Smooth muscle cell (in vitro differentiated cells): ENCODE data around the gene AVPR2. TPM values are rescaled to one million over a fixed set of nuclear protein-coding genes. Genes with fewer than 3 reads are reported as not detected.

ENCODE experiments used
- DNase-seq: peaks from one replicate; lab custom pipeline; 2025; ENCODE audit not compliant: unreplicated experiment; lab: John Stamatoyannopoulos, UW
- H2AFZ ChIP-seq: fragments of 200-600 bp; sonication (generic); 2 replicates; pipeline ENCODE4 v1.6.0; 2016; ENCODE audit warnings: antibody characterized with exemption, low read depth, mild to moderate bottlenecking
- H3F3A ChIP-seq: fragments of 200-600 bp; sonication (generic); 2 replicates; pipeline ENCODE4 v1.6.0; 2017; ENCODE audit warnings: antibody characterized with exemption, low read depth
- H3K27ac ChIP-seq: fragments of 200-600 bp; sonication (generic); 2 replicates; pipeline ENCODE4 v1.5.1; 2016; ENCODE audit warnings: low read depth, mild to moderate bottlenecking
- H3K27me3 ChIP-seq: fragments of 200-600 bp; sonication (generic); 2 replicates; pipeline ENCODE4 v1.6.1; 2016; ENCODE audit warnings: low read depth, mild to moderate bottlenecking
- H3K36me3 ChIP-seq: fragments of 200-600 bp; sonication (generic); 2 replicates; pipeline ENCODE4 v1.5.1; 2016; ENCODE audit warnings: low read depth
- H3K4me1 ChIP-seq: fragments of 200-600 bp; sonication (generic); 2 replicates; pipeline ENCODE4 v1.5.1; 2016; ENCODE audit warnings: low read depth
- H3K4me2 ChIP-seq: fragments of 200-600 bp; sonication (generic); 2 replicates; pipeline ENCODE4 v1.6.0; 2016; ENCODE audit warnings: mild to moderate bottlenecking
- H3K4me3 ChIP-seq: fragments of 200-600 bp; sonication (generic); 2 replicates; pipeline ENCODE4 v1.5.1; 2016; ENCODE audit warnings: mild to moderate bottlenecking
- H3K79me2 ChIP-seq: fragments of 200-600 bp; sonication (generic); 2 replicates; pipeline ENCODE4 v1.6.0; 2016; ENCODE audit warnings: low read depth, mild to moderate bottlenecking
- H3K9ac ChIP-seq: fragments of 200-600 bp; sonication (generic); 2 replicates; pipeline ENCODE4 v1.6.0; 2016; ENCODE audit warnings: low read depth
- H3K9me3 ChIP-seq: fragments of 200-600 bp; sonication (generic); replicated peaks from 2 replicates; pipeline ENCODE4 v1.5.1; 2016; ENCODE audit warnings: low read depth
- H4K20me1 ChIP-seq: fragments of 200-600 bp; sonication (generic); 2 replicates; pipeline ENCODE4 v1.6.0; 2016; ENCODE audit warnings: low read depth
- WGBS: methylation state at CpG from one replicate; pipeline ENCODE4 v1.1.7; 2016; ENCODE audit warnings: low lambda C conversion rate; 5-methylcytosine and 5-hydroxymethylcytosine counted together
- polyA plus RNA-seq: library from polyadenylated mRNA; unstranded; fragments of >200 nt; fragmentation: Nextera tagmentation; extraction: Ambion mirVana; gene quantifications from 2 replicates; pipeline ENCODE4 v1.2.1, GENCODE V29; 2016
- total RNA-seq: library from RNA; depleted of rRNA; stranded (reverse); fragments of >200 nt; gene quantifications from 2 replicates; pipeline ENCODE4 v1.2.3, GENCODE V29; 2014
- TF ChIP-seq, protein P1 (sequence below): fragments of 200-600 bp; sonication (generic); IDR thresholded peaks from 2 replicates; pipeline ENCODE4 v1.5.1; 2017; ENCODE audit warnings: borderline replicate concordance, mild to moderate bottlenecking, antibody characterized with exemption; ENCODE audit not compliant: insufficient read depth, poor library complexity, severe bottlenecking

The AVPR2 gene
- total and polyA plus RNA-seq, 2 experiments from 2014 or later = not detected

DNA sequence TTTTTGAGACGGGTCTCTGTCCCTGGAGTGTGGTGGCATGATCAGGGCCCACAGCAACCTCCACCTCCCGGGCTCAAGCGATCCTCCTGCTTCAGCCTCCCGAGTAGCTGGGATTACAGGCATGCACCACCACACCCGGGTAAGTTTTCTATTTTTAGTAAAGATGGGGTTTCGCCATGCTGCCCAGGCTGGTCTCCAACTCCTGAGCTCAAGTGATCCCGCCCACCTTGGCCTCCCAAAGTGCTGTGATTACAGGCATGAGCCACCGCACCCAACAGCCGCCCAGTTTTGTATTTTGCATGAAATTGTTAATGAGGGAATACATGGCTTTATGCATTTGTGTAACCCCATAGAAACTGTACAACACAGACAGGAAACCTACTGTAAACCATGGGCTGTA, 24.4 kb downstream of the AVPR2 start:
- TF ChIP-seq, protein P1, sequence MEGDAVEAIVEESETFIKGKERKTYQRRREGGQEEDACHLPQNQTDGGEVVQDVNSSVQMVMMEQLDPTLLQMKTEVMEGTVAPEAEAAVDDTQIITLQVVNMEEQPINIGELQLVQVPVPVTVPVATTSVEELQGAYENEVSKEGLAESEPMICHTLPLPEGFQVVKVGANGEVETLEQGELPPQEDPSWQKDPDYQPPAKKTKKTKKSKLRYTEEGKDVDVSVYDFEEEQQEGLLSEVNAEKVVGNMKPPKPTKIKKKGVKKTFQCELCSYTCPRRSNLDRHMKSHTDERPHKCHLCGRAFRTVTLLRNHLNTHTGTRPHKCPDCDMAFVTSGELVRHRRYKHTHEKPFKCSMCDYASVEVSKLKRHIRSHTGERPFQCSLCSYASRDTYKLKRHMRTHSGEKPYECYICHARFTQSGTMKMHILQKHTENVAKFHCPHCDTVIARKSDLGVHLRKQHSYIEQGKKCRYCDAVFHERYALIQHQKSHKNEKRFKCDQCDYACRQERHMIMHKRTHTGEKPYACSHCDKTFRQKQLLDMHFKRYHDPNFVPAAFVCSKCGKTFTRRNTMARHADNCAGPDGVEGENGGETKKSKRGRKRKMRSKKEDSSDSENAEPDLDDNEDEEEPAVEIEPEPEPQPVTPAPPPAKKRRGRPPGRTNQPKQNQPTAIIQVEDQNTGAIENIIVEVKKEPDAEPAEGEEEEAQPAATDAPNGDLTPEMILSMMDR = no peak
- peaks cover 9% of the 10 kb centered on the region for H3K79me2 ChIP-seq
- no peak overlapping the region for H3K4me3 ChIP-seq
- H2AFZ ChIP-seq = no peak overlapping the region
- no peak overlapping the region for H3K4me2 ChIP-seq
- H3K27me3 ChIP-seq = no peaks in the 10 kb centered on the region
- 77% methylated on average over 9 of the region's 9 CpGs for WGBS
- H3K36me3 ChIP-seq = no peaks in the 10 kb centered on the region
- no peak overlapping the region for H3K27ac ChIP-seq
- no peaks in the 10 kb centered on the region for H4K20me1 ChIP-seq
- H3F3A ChIP-seq = no peaks in the 10 kb centered on the region
- no peaks in the 10 kb centered on the region for H3K9me3 ChIP-seq
- no peak overlapping the region for H3K9ac ChIP-seq
- H3K4me1 ChIP-seq = no peaks in the 10 kb centered on the region
- no peak for DNase-seq

DNA sequence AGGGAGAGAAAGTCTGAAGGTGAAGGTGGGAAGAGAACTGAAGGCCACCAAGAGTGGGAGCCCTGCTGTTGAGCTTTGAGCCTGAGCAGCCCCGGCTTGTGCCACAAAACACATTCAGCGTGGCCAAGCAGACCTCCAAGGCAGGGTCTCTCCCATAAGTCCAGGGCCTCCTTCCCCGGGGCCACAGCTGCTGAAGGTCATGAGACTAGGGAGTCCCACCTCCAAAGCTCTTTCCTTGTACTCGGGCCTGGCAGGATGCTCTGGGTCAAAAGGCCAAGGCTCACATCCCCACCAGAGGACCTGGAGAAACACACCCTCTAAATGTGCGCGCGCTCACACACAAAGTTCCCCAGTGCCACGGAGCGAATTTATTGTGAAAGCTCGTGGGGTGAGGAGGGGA, 25.1 kb downstream of the AVPR2 start:
- no peaks in the 10 kb centered on the region for H3K36me3 ChIP-seq
- WGBS = 93% methylated on average over 10 of the region's 10 CpGs
- peaks cover 5% of the 10 kb centered on the region for H4K20me1 ChIP-seq
- TF ChIP-seq, protein P1 = no peak
- peaks cover 9% of the 10 kb centered on the region for H3K79me2 ChIP-seq
- H3K27me3 ChIP-seq = no peaks in the 10 kb centered on the region
- H3K9me3 ChIP-seq = no peaks in the 10 kb centered on the region
- H3F3A ChIP-seq = no peaks in the 10 kb centered on the region
- H3K27ac ChIP-seq = no peak overlapping the region
- no peaks in the 10 kb centered on the region for H3K4me1 ChIP-seq
- H3K4me3 ChIP-seq = no peak overlapping the region
- no peak overlapping the region for H2AFZ ChIP-seq
- no peak overlapping the region for H3K4me2 ChIP-seq
- H3K9ac ChIP-seq = no peak overlapping the region
- no peak for DNase-seq

DNA sequence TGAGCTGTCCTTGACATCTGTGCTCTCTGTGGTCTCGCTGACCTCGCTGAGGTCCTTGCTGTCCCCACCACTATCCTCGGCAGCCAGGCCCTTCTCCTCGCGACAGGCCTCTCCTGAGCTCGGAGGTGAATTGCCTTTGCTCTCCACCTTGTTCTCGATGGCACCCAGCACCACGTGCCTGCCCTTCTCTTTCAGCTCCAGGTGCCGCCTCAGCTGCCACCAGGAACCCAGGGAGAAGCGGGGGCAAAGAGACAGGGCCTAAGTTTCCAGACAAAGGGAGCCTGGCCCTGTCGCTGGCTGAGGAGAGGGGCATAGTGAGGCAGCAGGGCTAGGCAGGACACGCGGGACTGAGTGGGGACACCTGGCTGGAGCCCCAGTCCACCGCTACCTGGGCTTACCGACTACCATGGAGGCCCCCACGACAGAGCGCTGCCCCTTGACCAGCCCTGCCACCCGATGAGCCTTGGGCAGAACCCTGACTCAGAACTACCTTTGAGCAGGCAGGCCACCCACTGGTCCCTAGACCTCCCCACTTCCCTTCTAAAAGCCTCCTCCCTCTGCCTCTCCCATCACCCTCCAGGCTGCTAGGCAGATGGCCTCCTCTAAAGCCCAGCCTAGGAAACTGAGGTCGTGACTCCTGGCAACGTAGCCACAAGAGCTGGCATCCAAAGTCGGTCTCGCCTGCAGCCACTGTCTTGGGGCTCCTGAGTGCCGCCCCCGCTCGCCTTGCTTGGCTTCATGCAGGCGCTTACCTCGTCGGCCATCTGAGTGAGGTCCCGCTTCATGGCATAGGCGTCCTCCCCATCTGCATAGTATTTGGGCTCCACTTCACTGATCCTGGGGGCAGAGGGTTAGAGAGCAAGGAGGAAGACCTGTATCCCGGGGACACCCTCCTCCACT, 25.8 kb downstream of the AVPR2 start:
- Histone ChIP-seq H3K27ac (no peak overlapping the region), H2AFZ (no peak overlapping the region), H3K27me3 (no peaks in the 10 kb centered on the region), H3F3A (no peaks in the 10 kb centered on the region), H3K36me3 (no peaks in the 10 kb centered on the region), H3K4me2 (no peak overlapping the region), H3K79me2 (peaks cover 9% of the 10 kb centered on the region), H3K4me1 (no peaks in the 10 kb centered on the region), H4K20me1 (peaks cover 5% of the 10 kb centered on the region), H3K4me3 (no peak overlapping the region), H3K9ac (no peak overlapping the region), H3K9me3 (no peaks in the 10 kb centered on the region)
- TF ChIP-seq, protein P1 = no peak
- 86% methylated on average over 31 of the region's 31 CpGs for WGBS
- DNase-seq = no peak
